Measurements from ENCODE around the gene APOBEC3A. TPM values are rescaled to one million over a fixed set of nuclear protein-coding genes. Genes with fewer than 3 reads are reported as not detected.
"Not testable (repeated sequence)": the region's sequence is repeated elsewhere in the genome, so short reads cannot be mapped to it uniquely, and the experiment has no call there.

APOBEC3A gene
- total RNA-seq, 1 experiment from 2014 or later = not detected

DNA sequence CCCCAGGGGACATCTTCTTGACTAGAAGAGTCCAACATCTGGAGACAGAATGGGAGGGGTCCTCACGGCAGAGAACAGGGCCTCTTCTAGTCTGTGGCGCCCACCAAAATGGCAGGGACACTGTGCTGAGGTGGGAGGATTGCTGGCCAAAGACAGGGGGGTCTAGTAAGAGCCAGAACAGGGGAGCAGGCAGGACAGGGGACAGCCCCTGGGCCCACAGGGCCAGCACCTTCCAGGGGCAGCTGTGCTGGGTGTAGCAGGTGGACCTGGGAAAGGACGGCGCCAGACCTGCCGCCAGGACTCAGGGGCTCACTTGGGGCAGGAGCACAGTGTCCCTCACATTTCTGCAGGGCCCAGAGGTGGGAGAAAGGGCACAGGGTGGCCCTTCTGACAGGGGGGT lies 858 bp upstream of the APOBEC3A start:
- no TSS peak for BruUV-seq (replicated peaks)
- DNase-seq = no peak
- Mint-ChIP-seq H3K4me1 (ENCODE audit: low read depth, unreplicated experiment) (peaks cover 14% of the 10 kb centered on the region), H3K4me3 (ENCODE audit: low read depth, unreplicated experiment) (no peak overlapping the region), H3K36me3 (ENCODE audit: insufficient read depth, unreplicated experiment) (no peaks in the 10 kb centered on the region), H3K27ac (ENCODE audit: unreplicated experiment) (no peak overlapping the region), H3K9me3 (ENCODE audit: low read depth, unreplicated experiment) (no peaks in the 10 kb centered on the region), H3K27me3 (ENCODE audit: unreplicated experiment) (peaks cover 18% of the 10 kb centered on the region)
- intact Hi-C loops (cut with micrococcal nuclease; ENCODE audit: unreplicated experiment) = no loop called here
- TF ChIP-seq, protein P1, sequence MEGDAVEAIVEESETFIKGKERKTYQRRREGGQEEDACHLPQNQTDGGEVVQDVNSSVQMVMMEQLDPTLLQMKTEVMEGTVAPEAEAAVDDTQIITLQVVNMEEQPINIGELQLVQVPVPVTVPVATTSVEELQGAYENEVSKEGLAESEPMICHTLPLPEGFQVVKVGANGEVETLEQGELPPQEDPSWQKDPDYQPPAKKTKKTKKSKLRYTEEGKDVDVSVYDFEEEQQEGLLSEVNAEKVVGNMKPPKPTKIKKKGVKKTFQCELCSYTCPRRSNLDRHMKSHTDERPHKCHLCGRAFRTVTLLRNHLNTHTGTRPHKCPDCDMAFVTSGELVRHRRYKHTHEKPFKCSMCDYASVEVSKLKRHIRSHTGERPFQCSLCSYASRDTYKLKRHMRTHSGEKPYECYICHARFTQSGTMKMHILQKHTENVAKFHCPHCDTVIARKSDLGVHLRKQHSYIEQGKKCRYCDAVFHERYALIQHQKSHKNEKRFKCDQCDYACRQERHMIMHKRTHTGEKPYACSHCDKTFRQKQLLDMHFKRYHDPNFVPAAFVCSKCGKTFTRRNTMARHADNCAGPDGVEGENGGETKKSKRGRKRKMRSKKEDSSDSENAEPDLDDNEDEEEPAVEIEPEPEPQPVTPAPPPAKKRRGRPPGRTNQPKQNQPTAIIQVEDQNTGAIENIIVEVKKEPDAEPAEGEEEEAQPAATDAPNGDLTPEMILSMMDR (IDR thresholded peaks at IDR 0.05; ENCODE audit: unreplicated experiment) = no peak
- CTCF ChIA-PET = no interaction called here

DNA sequence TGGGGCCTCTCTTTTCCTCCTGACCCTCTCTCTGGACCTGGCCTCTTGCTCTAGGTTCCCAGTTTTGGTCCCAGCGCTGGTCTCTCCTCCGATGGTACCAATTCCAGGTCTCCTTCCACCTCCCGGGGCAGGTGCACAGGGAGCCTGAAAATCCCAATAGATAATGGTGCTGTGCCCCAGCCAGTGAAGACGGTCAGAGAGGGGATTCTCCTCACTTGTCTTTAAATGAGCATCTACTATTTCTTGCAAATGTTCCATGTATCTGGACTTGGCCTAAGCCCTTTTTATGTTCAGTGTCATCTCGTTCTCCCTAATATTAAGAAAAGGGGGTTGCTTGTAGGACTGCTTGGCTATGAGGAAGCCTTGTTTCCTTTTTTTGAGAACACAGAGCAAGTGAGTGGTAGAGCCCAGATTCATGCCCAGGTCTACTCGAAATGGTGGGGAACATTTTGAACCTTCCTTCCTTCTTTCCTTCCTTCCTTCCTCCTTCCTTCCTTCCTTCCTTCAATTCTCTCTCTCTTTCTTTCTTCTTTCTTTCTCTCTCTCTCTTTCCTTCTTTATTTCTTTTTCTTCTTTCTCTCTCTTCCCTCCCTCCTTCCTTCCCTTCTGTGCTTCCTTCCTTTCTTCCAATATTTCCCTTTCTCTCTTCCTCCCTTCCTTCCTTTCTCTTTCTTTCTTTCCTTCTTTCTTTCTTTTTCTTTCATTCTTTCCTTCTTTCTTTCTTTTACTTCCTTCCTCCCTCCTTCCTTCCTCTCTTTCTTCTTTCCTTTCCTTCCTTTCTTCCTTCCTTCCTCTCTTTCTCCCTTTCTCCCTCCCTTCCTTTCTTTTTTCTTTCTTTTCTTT lies 620 bp downstream of the APOBEC3A start:
- intact Hi-C loops (cut with micrococcal nuclease; ENCODE audit: unreplicated experiment) = no loop called here
- Mint-ChIP-seq H3K4me3 (ENCODE audit: low read depth, unreplicated experiment) (no peak overlapping the region), H3K27me3 (ENCODE audit: unreplicated experiment) (peaks cover 18% of the 10 kb centered on the region), H3K9me3 (ENCODE audit: low read depth, unreplicated experiment) (no peaks in the 10 kb centered on the region), H3K4me1 (ENCODE audit: low read depth, unreplicated experiment) (no peaks in the 10 kb centered on the region), H3K27ac (ENCODE audit: unreplicated experiment) (no peak overlapping the region), H3K36me3 (ENCODE audit: insufficient read depth, unreplicated experiment) (no peaks in the 10 kb centered on the region)
- no peak for DNase-seq
- TF ChIP-seq, protein P1 (IDR thresholded peaks at IDR 0.05; ENCODE audit: unreplicated experiment) = no peak
- no TSS peak for BruUV-seq (replicated peaks)
- CTCF ChIA-PET = interaction anchor here (0.5 kb wide), 1 partner anchor 92 kb away, joined by 3 read pairs; no protein-coding TSS in a partner anchor

DNA sequence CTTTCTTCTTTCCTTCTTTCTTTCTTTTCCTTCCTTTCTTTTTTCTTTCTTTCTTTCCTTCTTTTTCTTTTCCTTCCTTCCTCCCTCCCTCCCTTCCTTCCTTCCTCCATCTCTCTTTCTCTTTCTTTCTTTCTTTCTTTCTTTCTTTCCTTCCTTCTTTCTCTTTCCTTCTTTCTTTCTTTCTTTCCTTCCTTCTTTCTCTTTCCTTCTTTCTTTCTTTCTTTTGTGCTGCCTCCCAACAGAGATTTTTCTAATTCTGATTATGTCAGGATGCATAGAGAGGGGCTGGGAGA lies 1.2 kb downstream of the APOBEC3A start:
- BruUV-seq (replicated peaks); H3K4me3 Mint-ChIP-seq (ENCODE audit: low read depth, unreplicated experiment); H3K36me3 Mint-ChIP-seq (ENCODE audit: insufficient read depth, unreplicated experiment); intact Hi-C loops (cut with micrococcal nuclease; ENCODE audit: unreplicated experiment); H3K27ac Mint-ChIP-seq (ENCODE audit: unreplicated experiment); H3K4me1 Mint-ChIP-seq (ENCODE audit: low read depth, unreplicated experiment); H3K9me3 Mint-ChIP-seq (ENCODE audit: low read depth, unreplicated experiment); CTCF ChIA-PET; DNase-seq: not testable (repeated sequence)
- peaks cover 18% of the 10 kb centered on the region for H3K27me3 Mint-ChIP-seq (ENCODE audit: unreplicated experiment)

DNA sequence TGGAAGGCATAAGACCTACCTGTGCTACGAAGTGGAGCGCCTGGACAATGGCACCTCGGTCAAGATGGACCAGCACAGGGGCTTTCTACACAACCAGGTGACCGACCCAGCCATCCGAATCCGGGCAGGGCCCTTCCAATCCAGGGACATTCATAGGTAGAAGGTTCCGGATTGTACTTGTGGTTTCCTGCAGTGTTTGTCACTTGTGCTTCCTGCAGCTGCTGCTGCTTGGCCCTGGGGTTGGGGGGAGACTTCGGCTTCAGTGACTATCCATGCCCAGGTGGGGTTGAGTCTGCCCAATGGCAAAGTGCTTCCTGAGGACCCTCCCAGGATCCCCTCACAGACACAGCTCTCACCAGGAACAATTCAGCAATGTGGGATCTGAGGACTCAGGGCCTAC lies 2.2 kb downstream of the APOBEC3A start:
- CTCF ChIA-PET = no interaction called here
- DNase-seq = no peak
- no TSS peak for BruUV-seq (replicated peaks)
- Mint-ChIP-seq H3K4me3 (ENCODE audit: low read depth, unreplicated experiment) (no peak overlapping the region), H3K36me3 (ENCODE audit: insufficient read depth, unreplicated experiment) (no peaks in the 10 kb centered on the region), H3K9me3 (ENCODE audit: low read depth, unreplicated experiment) (no peaks in the 10 kb centered on the region), H3K4me1 (ENCODE audit: low read depth, unreplicated experiment) (peaks cover 9% of the 10 kb centered on the region), H3K27ac (ENCODE audit: unreplicated experiment) (no peak overlapping the region), H3K27me3 (ENCODE audit: unreplicated experiment) (peaks cover 18% of the 10 kb centered on the region)
- TF ChIP-seq, protein P1 (IDR thresholded peaks at IDR 0.05; ENCODE audit: unreplicated experiment) = no peak
- intact Hi-C loops (cut with micrococcal nuclease; ENCODE audit: unreplicated experiment) = no loop called here

DNA sequence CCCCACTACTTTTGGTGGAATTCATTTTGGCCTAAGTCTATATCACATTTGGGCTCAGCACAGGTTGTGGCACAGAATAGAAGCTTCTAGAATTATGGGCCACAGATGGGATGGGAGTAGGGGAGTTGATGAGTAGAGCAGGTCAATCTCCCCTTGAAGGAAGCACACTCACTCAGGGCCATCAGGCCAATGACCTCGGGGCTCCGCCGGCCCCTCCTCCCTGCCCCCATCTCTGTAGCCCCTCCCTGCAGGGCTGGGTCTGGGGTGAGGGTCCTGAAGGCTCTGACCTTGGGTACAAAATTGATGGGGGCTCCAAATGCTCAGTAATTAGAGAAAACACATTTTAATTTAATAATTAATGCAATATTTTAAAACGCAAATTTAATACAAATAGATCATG lies 3.3 kb downstream of the APOBEC3A start:
- CTCF ChIA-PET; H3K9me3 Mint-ChIP-seq (ENCODE audit: low read depth, unreplicated experiment): not testable (repeated sequence)

DNA sequence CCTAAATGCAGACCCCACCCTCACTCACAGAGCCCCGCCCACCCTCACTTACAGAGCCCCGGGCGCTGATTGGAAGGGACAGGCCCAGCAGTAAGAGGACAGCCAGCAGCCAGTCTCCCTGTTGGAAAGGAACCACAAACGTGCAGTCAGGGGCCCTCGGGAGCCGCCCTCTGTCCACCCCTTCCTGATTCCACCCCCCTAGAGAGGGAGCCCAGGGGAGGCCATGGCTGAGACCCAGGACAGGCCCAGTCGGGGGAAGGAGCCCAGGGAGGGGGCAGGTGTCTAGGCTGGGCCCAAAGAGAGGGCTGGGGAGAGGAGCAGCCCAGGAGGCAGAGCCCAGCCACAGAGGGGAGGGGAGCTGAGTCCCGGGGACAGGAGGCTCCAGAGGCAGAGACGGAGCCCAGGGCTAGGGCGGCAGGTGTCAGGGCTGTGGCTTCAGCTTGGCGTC lies 5.9 kb downstream of the APOBEC3A start:
- H3K36me3 Mint-ChIP-seq (ENCODE audit: insufficient read depth, unreplicated experiment); DNase-seq; BruUV-seq (replicated peaks); H3K4me1 Mint-ChIP-seq (ENCODE audit: low read depth, unreplicated experiment); intact Hi-C loops (cut with micrococcal nuclease; ENCODE audit: unreplicated experiment); H3K4me3 Mint-ChIP-seq (ENCODE audit: low read depth, unreplicated experiment); H3K27ac Mint-ChIP-seq (ENCODE audit: unreplicated experiment); CTCF ChIA-PET; H3K9me3 Mint-ChIP-seq (ENCODE audit: low read depth, unreplicated experiment): not testable (repeated sequence)
- H3K27me3 Mint-ChIP-seq (ENCODE audit: unreplicated experiment) = peaks cover 10% of the 10 kb centered on the region

More for the DNA sequence above, 3.3 kb downstream of the APOBEC3A start:
- H3K27ac Mint-ChIP-seq (ENCODE audit: unreplicated experiment); H3K36me3 Mint-ChIP-seq (ENCODE audit: insufficient read depth, unreplicated experiment); H3K4me1 Mint-ChIP-seq (ENCODE audit: low read depth, unreplicated experiment); H3K4me3 Mint-ChIP-seq (ENCODE audit: low read depth, unreplicated experiment); DNase-seq; BruUV-seq (replicated peaks); intact Hi-C loops (cut with micrococcal nuclease; ENCODE audit: unreplicated experiment): not testable (repeated sequence)
- H3K27me3 Mint-ChIP-seq (ENCODE audit: unreplicated experiment) = peaks cover 18% of the 10 kb centered on the region

Data from Calu3 (cell line).